Measurements from ENCODE around the gene PMM2. TPM values are rescaled to one million over a fixed set of nuclear protein-coding genes. Genes with fewer than 3 reads are reported as not detected.

Gene PMM2
- total and polyA plus RNA-seq, 2 donors (not counting 3 experiments of a cell fraction or from before 2014, with no cell fraction given), result 29.0 to 61.3 TPM

DNA sequence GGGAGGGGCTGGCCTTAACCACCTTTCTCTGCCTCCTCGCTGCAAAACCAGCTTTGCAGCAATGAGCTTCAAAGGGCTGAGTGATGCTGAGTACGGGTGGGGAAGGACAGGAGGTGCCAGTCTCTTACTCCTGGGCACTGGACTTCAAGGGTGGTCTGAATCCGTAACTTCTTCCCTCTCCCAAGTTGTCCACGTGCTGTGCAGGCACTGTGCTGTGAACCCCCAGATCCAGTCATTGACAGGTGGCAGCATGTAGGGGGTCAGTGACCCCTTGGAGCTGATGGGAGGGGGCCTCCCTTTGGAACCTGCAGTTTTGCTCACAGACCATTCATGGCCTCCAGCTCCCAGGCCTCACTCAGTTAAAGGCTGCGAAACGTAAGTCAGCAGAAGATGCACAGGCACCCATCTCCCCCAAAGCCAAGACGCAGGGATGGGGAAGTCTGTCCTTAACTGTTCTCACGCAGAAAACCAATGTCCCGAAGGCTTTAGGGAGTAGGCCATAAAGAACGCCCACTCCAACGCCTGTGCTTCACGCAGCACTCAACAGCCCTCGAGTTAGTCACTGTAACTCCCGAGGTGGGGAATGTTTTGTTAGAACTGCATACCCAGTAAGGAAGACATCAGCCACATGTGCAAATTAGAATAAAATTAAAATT is 92.4 kb downstream of the PMM2 start:
- FAIRE-seq, result no peak
- BruUV-seq (replicated peaks), result no TSS peak

More for the DNA sequence above, 92.4 kb downstream of the PMM2 start:
- Histone ChIP-seq H3K4me3 (replicated peaks in 1 of 3; ENCODE audit: insufficient read depth in 1 of 3, low read depth in 1 of 3, low read length in 3 of 3) (no peak overlapping the region), H3K36me3 (ENCODE audit: control insufficient read depth in 2 of 2, extremely low read depth in 1 of 2, insufficient read depth in 2 of 2, low read length in 2 of 2) (peaks cover 11 to 31% of the 10 kb centered on the region in 2 experiments), H3K9me1 (replicated peaks; ENCODE audit: control insufficient read depth, extremely low read depth, insufficient read depth, low read length) (no peaks in the 10 kb centered on the region), H3K9ac (replicated peaks; ENCODE audit: extremely low read depth, insufficient read depth, low read length) (no peak overlapping the region), H3K27ac (ENCODE audit: insufficient read depth, low read depth, low read length) (no peak overlapping the region), H3K4me1 (ENCODE audit: control insufficient read depth, extremely low read depth, insufficient read depth, low read length) (peaks cover 12% of the 10 kb centered on the region), H3K4me2 (ENCODE audit: insufficient read depth, low read length) (no peak overlapping the region), H2AFZ (ENCODE audit: low read depth, low read length) (no peak overlapping the region), H3K79me2 (ENCODE audit: control insufficient read depth, insufficient read depth, low read length) (no peaks in the 10 kb centered on the region), H3K27me3 (ENCODE audit: control insufficient read depth in 2 of 2, insufficient read depth in 2 of 2, low read length in 2 of 2) (no peaks in the 10 kb centered on the region), H3K9me3 (replicated peaks; ENCODE audit: control insufficient read depth, insufficient read depth, low read length) (no peaks in the 10 kb centered on the region), H4K20me1 (replicated peaks; ENCODE audit: control insufficient read depth, extremely low read depth, insufficient read depth, low read length) (no peaks in the 10 kb centered on the region)
- POLR2A ChIA-PET, result no interaction called here
- TF ChIP-seq FOS (IDR thresholded peaks at IDR 0.05; ENCODE audit: borderline replicate concordance, insufficient read depth, low read length) (no peak), POLR2AphosphoS5 (IDR thresholded peaks at IDR 0.05; ENCODE audit: insufficient read depth, low read depth, low read length) (no peak), EZH2 (IDR thresholded peaks at IDR 0.05; ENCODE audit: borderline replicate concordance, low read depth, low read length, severe bottlenecking) (no peak), POLR2A (IDR thresholded peaks at IDR 0.05; ENCODE audit: low read depth, low read length) (no peak), JUN (IDR thresholded peaks at IDR 0.05; ENCODE audit: borderline replicate concordance, insufficient read depth, insufficient read length, low read depth) (no peak), MYC (IDR thresholded peaks at IDR 0.05; ENCODE audit: low read depth, low read length) (no peak), GATA2 (IDR thresholded peaks at IDR 0.05; ENCODE audit: insufficient read depth, insufficient read length, low read depth, low read length) (no peak)
- TF ChIP-seq, protein P1, sequence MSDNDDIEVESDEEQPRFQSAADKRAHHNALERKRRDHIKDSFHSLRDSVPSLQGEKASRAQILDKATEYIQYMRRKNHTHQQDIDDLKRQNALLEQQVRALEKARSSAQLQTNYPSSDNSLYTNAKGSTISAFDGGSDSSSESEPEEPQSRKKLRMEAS (IDR thresholded peaks at IDR 0.05; ENCODE audit: insufficient read depth, insufficient read length), result no peak
- TF ChIP-seq, protein P2, sequence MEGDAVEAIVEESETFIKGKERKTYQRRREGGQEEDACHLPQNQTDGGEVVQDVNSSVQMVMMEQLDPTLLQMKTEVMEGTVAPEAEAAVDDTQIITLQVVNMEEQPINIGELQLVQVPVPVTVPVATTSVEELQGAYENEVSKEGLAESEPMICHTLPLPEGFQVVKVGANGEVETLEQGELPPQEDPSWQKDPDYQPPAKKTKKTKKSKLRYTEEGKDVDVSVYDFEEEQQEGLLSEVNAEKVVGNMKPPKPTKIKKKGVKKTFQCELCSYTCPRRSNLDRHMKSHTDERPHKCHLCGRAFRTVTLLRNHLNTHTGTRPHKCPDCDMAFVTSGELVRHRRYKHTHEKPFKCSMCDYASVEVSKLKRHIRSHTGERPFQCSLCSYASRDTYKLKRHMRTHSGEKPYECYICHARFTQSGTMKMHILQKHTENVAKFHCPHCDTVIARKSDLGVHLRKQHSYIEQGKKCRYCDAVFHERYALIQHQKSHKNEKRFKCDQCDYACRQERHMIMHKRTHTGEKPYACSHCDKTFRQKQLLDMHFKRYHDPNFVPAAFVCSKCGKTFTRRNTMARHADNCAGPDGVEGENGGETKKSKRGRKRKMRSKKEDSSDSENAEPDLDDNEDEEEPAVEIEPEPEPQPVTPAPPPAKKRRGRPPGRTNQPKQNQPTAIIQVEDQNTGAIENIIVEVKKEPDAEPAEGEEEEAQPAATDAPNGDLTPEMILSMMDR (IDR thresholded peaks at IDR 0.05; ENCODE audit: extremely low read depth in 1 of 2, insufficient read depth in 1 of 2, low read depth in 1 of 2, low read length in 2 of 2), result no peak
- intact Hi-C loops (cut with micrococcal nuclease), result loop anchor here (5.0 kb wide), 1 partner anchor 117 kb away; no protein-coding TSS in a partner anchor
- dilution Hi-C loops (cut with MboI; ENCODE audit: extremely low pct_ligation_motif_present, low sequenced_read_pairs), result no loop called here
- CTCF ChIA-PET, result interaction anchor here (1.3 to 2.1 kb wide), 3 partner anchors 10 to 119 kb away, joined by 3 to 18 read pairs (median 9); no protein-coding TSS in a partner anchor
- DNase-seq (ENCODE audit: low read depth, low spot score), result no peak
